ENCODE data around the gene BCL7A.

DNA sequence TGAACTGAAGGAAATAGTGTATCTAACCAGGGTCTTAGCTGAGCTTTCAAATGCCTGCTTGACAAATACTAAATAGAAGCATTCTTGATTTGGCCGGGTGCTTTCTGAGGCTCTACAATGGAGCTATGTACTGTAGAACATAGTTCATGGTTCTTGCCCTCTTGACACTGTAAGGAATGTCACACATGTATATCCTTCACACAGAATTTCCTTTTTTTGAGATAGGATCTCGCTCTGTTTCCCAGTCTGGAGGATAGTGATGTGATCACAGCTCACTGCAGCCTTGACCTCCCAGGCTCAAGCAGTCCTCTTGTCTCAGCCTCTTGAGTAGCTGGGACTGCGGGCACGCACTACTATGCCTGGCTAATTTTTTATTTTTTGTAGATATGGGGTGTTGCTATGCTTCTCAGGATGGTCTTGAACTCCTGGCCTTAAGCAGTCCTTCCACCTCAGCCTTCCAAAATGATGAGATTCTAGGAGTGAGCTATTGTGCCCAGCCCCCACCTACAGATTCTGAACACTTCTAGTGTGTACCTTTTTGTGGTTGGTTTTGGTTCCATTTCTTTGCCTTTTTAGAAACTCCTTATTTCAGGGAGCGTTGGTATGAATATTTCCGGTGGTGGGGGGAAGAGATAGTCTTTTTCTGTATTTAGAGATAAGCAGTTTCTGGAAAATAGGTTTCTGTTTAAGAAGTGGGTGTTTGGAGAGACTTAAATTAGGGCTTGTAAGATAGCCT is 61.1 kb downstream of the BCL7A start:
- TF ChIP-seq CTCF (IDR thresholded peaks at IDR 0.05; ENCODE audit: low read length): no peak
- no peak for TF ChIP-seq EZH2 (optimal IDR thresholded peaks at IDR 0.05; ENCODE audit: low read depth, low read length)
- no peak for TF ChIP-seq EZH2phosphoT487 (IDR thresholded peaks at IDR 0.05; ENCODE audit: low read length)
